ENCODE data around the gene CELF4. TPM values are rescaled to one million over a fixed set of nuclear protein-coding genes. Genes with fewer than 3 reads are reported as not detected.
"Not testable (repeated sequence)": the region's sequence is repeated elsewhere in the genome, so short reads cannot be mapped to it uniquely, and the experiment has no call there.

The CELF4 gene
- total RNA-seq, 2 experiments from 2014 or later, result not detected

- no peak for DNase-seq
- Mint-ChIP-seq H3K4me3 (no peak overlapping the region), H3K9me3 (no peaks in the 10 kb centered on the region), H3K27ac (no peak overlapping the region), H3K4me1 (no peaks in the 10 kb centered on the region), H3K36me3 (no peaks in the 10 kb centered on the region), H3K27me3 (peaks cover 10% of the 10 kb centered on the region)
- POLR2A ChIA-PET, result no interaction called here
- ATAC-seq (ENCODE audit: low read depth), result no peak
These were observed 101.3 kb downstream of the CELF4 start for GRCh38 chr18:37464257-37464656.

GRCh38 chr18:37461329-37461728, 104.3 kb downstream of the CELF4 start:
- POLR2A ChIA-PET; H3K4me1 Mint-ChIP-seq; H3K36me3 Mint-ChIP-seq; H3K9me3 Mint-ChIP-seq; H3K27ac Mint-ChIP-seq; ATAC-seq (ENCODE audit: low read depth); H3K4me3 Mint-ChIP-seq; DNase-seq: not testable (repeated sequence)
- peaks cover 11% of the 10 kb centered on the region for H3K27me3 Mint-ChIP-seq

- no peaks in the 10 kb centered on the region for H3K36me3 Mint-ChIP-seq
- no peak for DNase-seq
- H3K9me3 Mint-ChIP-seq, result no peaks in the 10 kb centered on the region
- peaks cover 7% of the 10 kb centered on the region for H3K27me3 Mint-ChIP-seq
- H3K4me1 Mint-ChIP-seq, result no peaks in the 10 kb centered on the region
- H3K27ac Mint-ChIP-seq, result no peak overlapping the region
- no peak overlapping the region for H3K4me3 Mint-ChIP-seq
- POLR2A ChIA-PET, result no interaction called here
- ATAC-seq (ENCODE audit: low read depth), result no peak
These were observed 105.0 kb downstream of the CELF4 start for GRCh38 chr18:37460604-37461003.

GRCh38 chr18:37458697-37459096, 106.9 kb downstream of the CELF4 start:
- no peak for DNase-seq
- ATAC-seq (ENCODE audit: low read depth), result no peak
- H3K4me1 Mint-ChIP-seq, result no peaks in the 10 kb centered on the region

GRCh38 chr18:37457753-37458152, 107.8 kb downstream of the CELF4 start:
- Mint-ChIP-seq H3K9me3 (no peaks in the 10 kb centered on the region), H3K4me3 (no peak overlapping the region), H3K27me3 (peaks cover 7% of the 10 kb centered on the region), H3K36me3 (no peaks in the 10 kb centered on the region), H3K27ac (no peak overlapping the region), H3K4me1 (no peaks in the 10 kb centered on the region)
- DNase-seq (no peak), ATAC-seq (ENCODE audit: low read depth) (no peak)
- POLR2A ChIA-PET, result no interaction called here

More at GRCh38 chr18:37458697-37459096, 106.9 kb downstream of the CELF4 start:
- Mint-ChIP-seq H3K27ac (no peak overlapping the region), H3K36me3 (no peaks in the 10 kb centered on the region), H3K9me3 (no peaks in the 10 kb centered on the region), H3K27me3 (peaks cover 7% of the 10 kb centered on the region), H3K4me3 (no peak overlapping the region)
- POLR2A ChIA-PET, result no interaction called here

- H3K4me1 Mint-ChIP-seq, result no peaks in the 10 kb centered on the region
- H3K4me3 Mint-ChIP-seq, result no peak overlapping the region
- peaks cover 7% of the 10 kb centered on the region for H3K27me3 Mint-ChIP-seq
- DNase-seq (no peak), ATAC-seq (ENCODE audit: low read depth) (no peak)
- H3K36me3 Mint-ChIP-seq, result no peaks in the 10 kb centered on the region
- H3K27ac Mint-ChIP-seq, result no peak overlapping the region
- POLR2A ChIA-PET, result no interaction called here
- no peaks in the 10 kb centered on the region for H3K9me3 Mint-ChIP-seq
These were observed 108.3 kb downstream of the CELF4 start for GRCh38 chr18:37457341-37457740.

- H3K36me3 Mint-ChIP-seq, result no peaks in the 10 kb centered on the region
- no peaks in the 10 kb centered on the region for H3K9me3 Mint-ChIP-seq
These were observed 108.7 kb downstream of the CELF4 start for GRCh38 chr18:37456873-37457272.

GRCh38 chr18:37456395-37456794, 109.2 kb downstream of the CELF4 start:
- POLR2A ChIA-PET, result no interaction called here
- Mint-ChIP-seq H3K27ac (no peak overlapping the region), H3K36me3 (no peaks in the 10 kb centered on the region), H3K4me3 (no peak overlapping the region), H3K27me3 (peaks cover 5% of the 10 kb centered on the region), H3K4me1 (no peaks in the 10 kb centered on the region), H3K9me3 (no peaks in the 10 kb centered on the region)
- DNase-seq (no peak), ATAC-seq (ENCODE audit: low read depth) (no peak)

More at GRCh38 chr18:37456873-37457272, 108.7 kb downstream of the CELF4 start:
- Mint-ChIP-seq H3K4me3 (no peak overlapping the region), H3K27ac (no peak overlapping the region), H3K4me1 (no peaks in the 10 kb centered on the region), H3K27me3 (peaks cover 7% of the 10 kb centered on the region)
- POLR2A ChIA-PET, result no interaction called here
- DNase-seq (no peak), ATAC-seq (ENCODE audit: low read depth) (no peak)

GRCh38 chr18:37453752-37454151, 111.8 kb downstream of the CELF4 start:
- POLR2A ChIA-PET, result no interaction called here
- H3K9me3 Mint-ChIP-seq, result no peaks in the 10 kb centered on the region

GRCh38 chr18:37452682-37453385, 112.8 kb downstream of the CELF4 start:
- no peaks in the 10 kb centered on the region for H3K27me3 Mint-ChIP-seq
- H3K4me1 Mint-ChIP-seq, result no peaks in the 10 kb centered on the region
- POLR2A ChIA-PET, result no interaction called here
- DNase-seq (no peak), ATAC-seq (ENCODE audit: low read depth) (no peak)
- no peak overlapping the region for H3K27ac Mint-ChIP-seq
- no peaks in the 10 kb centered on the region for H3K9me3 Mint-ChIP-seq
- H3K4me3 Mint-ChIP-seq, result no peak overlapping the region
- no peaks in the 10 kb centered on the region for H3K36me3 Mint-ChIP-seq

More at GRCh38 chr18:37453752-37454151, 111.8 kb downstream of the CELF4 start:
- Mint-ChIP-seq H3K27ac (no peak overlapping the region), H3K36me3 (no peaks in the 10 kb centered on the region), H3K4me3 (no peak overlapping the region), H3K4me1 (no peaks in the 10 kb centered on the region), H3K27me3 (no peaks in the 10 kb centered on the region)
- ATAC-seq (ENCODE audit: low read depth), result no peak
- DNase-seq, result no peak

GRCh38 chr18:37452015-37452414, 113.6 kb downstream of the CELF4 start:
- Mint-ChIP-seq H3K4me1 (no peaks in the 10 kb centered on the region), H3K36me3 (no peaks in the 10 kb centered on the region), H3K27ac (no peak overlapping the region), H3K4me3 (no peak overlapping the region), H3K27me3 (no peaks in the 10 kb centered on the region), H3K9me3 (no peaks in the 10 kb centered on the region)
- no peak for ATAC-seq (ENCODE audit: low read depth)
- POLR2A ChIA-PET, result no interaction called here
- no peak for DNase-seq

GRCh38 chr18:37451239-37451825, 114.3 kb downstream of the CELF4 start:
- no peaks in the 10 kb centered on the region for H3K27me3 Mint-ChIP-seq
- H3K4me1 Mint-ChIP-seq, result no peaks in the 10 kb centered on the region
- H3K36me3 Mint-ChIP-seq, result no peaks in the 10 kb centered on the region
- DNase-seq, result no peak
- no peaks in the 10 kb centered on the region for H3K9me3 Mint-ChIP-seq
- no peak overlapping the region for H3K27ac Mint-ChIP-seq
- POLR2A ChIA-PET, result no interaction called here
- H3K4me3 Mint-ChIP-seq, result no peak overlapping the region
- no peak for ATAC-seq (ENCODE audit: low read depth)

- no peak overlapping the region for H3K4me3 Mint-ChIP-seq
- POLR2A ChIA-PET, result no interaction called here
- no peaks in the 10 kb centered on the region for H3K4me1 Mint-ChIP-seq
- DNase-seq (no peak), ATAC-seq (ENCODE audit: low read depth) (no peak)
- H3K9me3 Mint-ChIP-seq, result no peaks in the 10 kb centered on the region
- H3K27ac Mint-ChIP-seq, result no peak overlapping the region
- H3K36me3 Mint-ChIP-seq, result no peaks in the 10 kb centered on the region
- H3K27me3 Mint-ChIP-seq, result no peaks in the 10 kb centered on the region
These were observed 115.0 kb downstream of the CELF4 start for GRCh38 chr18:37450434-37451132.

- Mint-ChIP-seq H3K27ac (no peak overlapping the region), H3K27me3 (peaks cover 3% of the 10 kb centered on the region), H3K4me1 (peaks cover 3% of the 10 kb centered on the region), H3K36me3 (no peaks in the 10 kb centered on the region), H3K9me3 (no peaks in the 10 kb centered on the region), H3K4me3 (no peak overlapping the region)
- ATAC-seq (ENCODE audit: low read depth) (no peak), DNase-seq (no peak)
- POLR2A ChIA-PET, result no interaction called here
These were observed 116.0 kb downstream of the CELF4 start for GRCh38 chr18:37449618-37450017.
